ENCODE data around the gene TRIM8. TPM values are rescaled to one million over a fixed set of nuclear protein-coding genes. Genes with fewer than 3 reads are reported as not detected.

Gene TRIM8
- total RNA-seq, 1 experiment from 2014 or later: 73.0 TPM

DNA sequence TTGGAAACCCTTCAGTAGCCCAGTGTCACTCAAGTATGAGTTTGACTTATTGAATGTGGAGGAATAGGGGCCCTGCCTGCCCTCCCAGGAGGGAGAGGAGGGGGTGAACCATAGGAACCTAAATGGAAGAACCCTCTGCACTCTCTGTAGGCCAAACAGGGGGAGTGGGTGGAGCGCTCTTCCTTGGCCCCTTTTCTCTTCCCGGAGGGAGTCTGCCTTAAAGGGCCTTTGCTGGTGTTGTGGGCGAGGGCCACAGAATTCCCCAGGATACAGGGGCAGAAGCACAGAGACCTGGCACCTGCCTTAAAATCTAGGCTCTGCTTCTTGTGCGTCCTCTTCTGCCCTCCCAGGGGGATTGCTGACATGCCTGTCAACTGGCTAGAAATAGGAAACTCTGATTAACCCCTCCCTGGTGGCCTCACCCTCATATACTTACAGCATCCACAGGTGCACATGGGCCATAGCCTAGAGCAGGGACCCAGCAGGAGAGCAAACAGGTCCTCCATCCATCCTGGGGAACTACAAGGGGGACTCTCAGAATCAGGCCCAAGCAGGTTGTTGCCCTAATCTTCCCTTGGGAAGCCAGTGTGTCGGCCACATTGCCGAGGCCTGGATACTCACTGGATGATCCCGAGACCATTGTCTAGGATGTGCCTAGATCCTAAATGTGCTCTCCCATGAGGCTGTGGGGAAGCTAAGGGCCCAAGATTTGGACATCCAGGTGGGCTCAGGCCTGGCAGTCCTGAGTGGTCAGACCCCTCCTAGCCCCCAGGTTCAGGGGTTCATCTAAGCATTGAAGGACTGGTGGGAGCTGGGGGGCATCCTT, 3.4 kb downstream of the TRIM8 start:
- H3K4me2 ChIP-seq: peak overlapping the region; percentile 85
- no peaks in the 10 kb centered on the region for H3K36me3 ChIP-seq (ENCODE audit: low read depth)
- H2AFZ ChIP-seq: no peak overlapping the region
- ChIA-PET POLR2A (ENCODE audit: unreplicated experiment) (no interaction called here), CTCF (no interaction called here)
- intact Hi-C loops (cut with micrococcal nuclease; ENCODE audit: unreplicated experiment): loop anchor here (2.0 to 10.0 kb wide), 3 partner anchors 65 to 253 kb away; partner anchors contain the start of genes ACTR1A, ARL3, NFKB2 and SFXN2
- no peak overlapping the region for H3K27ac ChIP-seq
- TF ChIP-seq EZH2 (IDR thresholded peaks at IDR 0.05; ENCODE audit: low read depth): no peak
- TF ChIP-seq, protein P1, sequence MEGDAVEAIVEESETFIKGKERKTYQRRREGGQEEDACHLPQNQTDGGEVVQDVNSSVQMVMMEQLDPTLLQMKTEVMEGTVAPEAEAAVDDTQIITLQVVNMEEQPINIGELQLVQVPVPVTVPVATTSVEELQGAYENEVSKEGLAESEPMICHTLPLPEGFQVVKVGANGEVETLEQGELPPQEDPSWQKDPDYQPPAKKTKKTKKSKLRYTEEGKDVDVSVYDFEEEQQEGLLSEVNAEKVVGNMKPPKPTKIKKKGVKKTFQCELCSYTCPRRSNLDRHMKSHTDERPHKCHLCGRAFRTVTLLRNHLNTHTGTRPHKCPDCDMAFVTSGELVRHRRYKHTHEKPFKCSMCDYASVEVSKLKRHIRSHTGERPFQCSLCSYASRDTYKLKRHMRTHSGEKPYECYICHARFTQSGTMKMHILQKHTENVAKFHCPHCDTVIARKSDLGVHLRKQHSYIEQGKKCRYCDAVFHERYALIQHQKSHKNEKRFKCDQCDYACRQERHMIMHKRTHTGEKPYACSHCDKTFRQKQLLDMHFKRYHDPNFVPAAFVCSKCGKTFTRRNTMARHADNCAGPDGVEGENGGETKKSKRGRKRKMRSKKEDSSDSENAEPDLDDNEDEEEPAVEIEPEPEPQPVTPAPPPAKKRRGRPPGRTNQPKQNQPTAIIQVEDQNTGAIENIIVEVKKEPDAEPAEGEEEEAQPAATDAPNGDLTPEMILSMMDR (conservative IDR thresholded peaks at IDR 0.05): no peak
- no peaks in the 10 kb centered on the region for H3K27me3 ChIP-seq (ENCODE audit: insufficient read depth, low read depth)
- no peak for DNase-seq
- no TSS peak for BruUV-seq (replicated peaks)
- H3K9me2 ChIP-seq (ENCODE audit: insufficient read depth): no peaks in the 10 kb centered on the region
- peak overlapping the region; percentile 70; the same call in 1 of the 2 replicates for H3K4me3 ChIP-seq
- H3K79me2 ChIP-seq (ENCODE audit: low read depth): peaks cover 84% of the 10 kb centered on the region
- peaks cover 14% of the 10 kb centered on the region; the same call in 1 of the 2 replicates for H3K4me1 ChIP-seq (replicated peaks; ENCODE audit: insufficient read depth)
- peaks cover 19% of the 10 kb centered on the region for H3F3A ChIP-seq (ENCODE audit: insufficient read depth, low read depth)
- peaks cover 39% of the 10 kb centered on the region for H4K20me1 ChIP-seq (ENCODE audit: insufficient read depth)
- H3K9me3 ChIP-seq (ENCODE audit: insufficient read depth, low read depth): no peaks in the 10 kb centered on the region

DNA sequence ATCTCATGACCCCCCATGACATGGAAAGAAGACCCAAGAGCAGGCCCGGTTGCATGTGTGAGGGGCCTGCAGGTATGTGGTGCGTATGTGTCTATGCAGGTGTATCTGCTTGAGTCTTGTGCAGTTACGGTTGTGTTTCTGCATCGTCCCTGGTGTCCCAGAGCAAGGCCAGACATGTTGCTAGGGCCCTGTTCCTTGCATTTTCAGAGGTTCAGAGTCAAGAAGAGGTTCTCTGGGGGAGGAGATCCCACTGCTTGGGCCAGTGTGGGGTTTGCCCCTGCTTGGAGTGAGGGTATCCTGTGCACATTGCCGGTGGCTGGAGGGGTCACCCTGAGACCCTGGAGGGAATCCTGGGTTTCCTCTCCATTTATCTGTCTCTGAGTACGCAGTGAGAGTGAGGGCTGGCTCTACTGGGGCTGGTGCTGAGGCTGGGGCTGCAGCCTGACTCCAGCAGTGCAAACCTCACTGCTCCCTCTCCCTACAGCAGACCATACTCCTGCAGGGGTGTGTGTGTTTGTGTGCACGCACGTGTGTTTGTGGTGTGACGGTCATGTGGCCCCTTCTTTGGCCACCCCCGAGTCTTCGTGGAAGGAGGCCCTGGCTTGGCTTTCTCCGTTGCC, 4.1 kb downstream of the TRIM8 start:
- intact Hi-C loops (cut with micrococcal nuclease; ENCODE audit: unreplicated experiment): loop anchor here (5.0 to 10.0 kb wide), 2 partner anchors 64 to 254 kb away; partner anchors contain the start of genes ARL3, NFKB2 and SFXN2
- H3K4me2 ChIP-seq: peak overlapping the region; percentile 85; the same call in 1 of the 2 replicates
- H4K20me1 ChIP-seq (ENCODE audit: insufficient read depth): peaks cover 46% of the 10 kb centered on the region
- peaks cover 14% of the 10 kb centered on the region; the same call in 1 of the 2 replicates for H3K4me1 ChIP-seq (replicated peaks; ENCODE audit: insufficient read depth)
- no peaks in the 10 kb centered on the region for H3K36me3 ChIP-seq (ENCODE audit: low read depth)
- H3K27ac ChIP-seq: no peak overlapping the region
- ChIA-PET POLR2A (ENCODE audit: unreplicated experiment) (no interaction called here), CTCF (no interaction called here)
- H2AFZ ChIP-seq: no peak overlapping the region
- BruUV-seq (replicated peaks): no TSS peak
- H3K9me3 ChIP-seq (ENCODE audit: insufficient read depth, low read depth): no peaks in the 10 kb centered on the region
- no peaks in the 10 kb centered on the region for H3K27me3 ChIP-seq (ENCODE audit: insufficient read depth, low read depth)
- no peak for DNase-seq
- H3K9me2 ChIP-seq (ENCODE audit: insufficient read depth): no peaks in the 10 kb centered on the region
- H3K4me3 ChIP-seq: no peak overlapping the region
- TF ChIP-seq, protein P1 (conservative IDR thresholded peaks at IDR 0.05): no peak
- no peak for TF ChIP-seq EZH2 (IDR thresholded peaks at IDR 0.05; ENCODE audit: low read depth)
- peaks cover 19% of the 10 kb centered on the region for H3F3A ChIP-seq (ENCODE audit: insufficient read depth, low read depth)
- H3K79me2 ChIP-seq (ENCODE audit: low read depth): peaks cover 92% of the 10 kb centered on the region

DNA sequence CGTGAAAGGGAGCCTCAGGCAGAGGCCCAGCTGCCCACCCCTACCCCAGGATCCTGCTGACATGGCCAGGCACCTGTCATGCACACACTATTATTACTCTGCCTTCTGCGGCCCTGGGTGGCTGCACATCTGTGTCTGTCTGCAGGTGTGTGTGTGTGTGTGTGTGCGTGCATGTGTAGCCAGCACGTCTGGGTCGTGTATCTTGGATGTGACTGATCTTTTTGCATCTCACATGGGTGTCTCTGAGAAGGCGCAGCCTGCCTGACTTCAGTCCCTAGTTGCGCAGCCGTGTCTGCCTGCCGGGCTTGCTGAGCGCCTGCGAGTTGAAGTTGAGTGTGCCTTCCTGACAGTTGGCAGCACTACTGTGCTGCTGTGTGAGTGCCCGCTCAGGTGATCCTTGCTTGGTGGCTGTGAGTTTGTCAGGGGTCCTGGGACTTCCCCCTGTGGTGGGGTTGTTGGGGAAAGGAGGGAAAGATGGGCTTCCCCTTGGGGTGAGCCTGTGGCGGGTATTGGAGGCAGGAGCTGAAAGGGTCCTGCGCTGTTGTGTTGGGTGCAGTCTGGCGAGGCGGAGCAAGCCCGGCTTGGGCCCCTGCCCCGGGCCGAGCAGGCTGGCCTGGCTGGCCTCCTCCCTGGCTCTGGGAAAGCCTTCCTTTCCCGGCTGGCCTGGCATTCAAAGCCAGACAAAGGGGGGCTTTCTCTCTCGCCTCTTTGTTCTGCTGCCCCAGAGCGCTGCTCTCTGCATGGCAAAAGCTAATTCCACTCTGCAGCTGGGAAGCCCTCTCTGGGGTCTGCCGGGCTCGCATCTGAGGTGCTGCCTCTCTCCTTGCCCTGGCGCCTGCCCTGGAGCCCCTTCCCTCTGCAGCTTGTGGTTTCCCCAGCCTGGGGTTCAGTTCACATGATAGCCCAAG, 4.9 kb downstream of the TRIM8 start:
- intact Hi-C loops (cut with micrococcal nuclease; ENCODE audit: unreplicated experiment): loop anchor here (5.0 to 10.0 kb wide), 2 partner anchors 63 to 254 kb away; partner anchors contain the start of genes ARL3, NFKB2 and SFXN2

More for the DNA sequence above, 4.9 kb downstream of the TRIM8 start:
- Histone ChIP-seq H3K9me3 (ENCODE audit: insufficient read depth, low read depth) (no peaks in the 10 kb centered on the region), H3K4me2 (no peak overlapping the region; the same call in 1 of the 2 replicates), H3K9me2 (ENCODE audit: insufficient read depth) (no peaks in the 10 kb centered on the region), H3F3A (ENCODE audit: insufficient read depth, low read depth) (peaks cover 19% of the 10 kb centered on the region), H3K27ac (no peak overlapping the region), H3K27me3 (ENCODE audit: insufficient read depth, low read depth) (no peaks in the 10 kb centered on the region), H2AFZ (no peak overlapping the region), H3K4me3 (no peak overlapping the region), H3K79me2 (ENCODE audit: low read depth) (peaks cover 95% of the 10 kb centered on the region), H4K20me1 (ENCODE audit: insufficient read depth) (peaks cover 54% of the 10 kb centered on the region), H3K36me3 (ENCODE audit: low read depth) (no peaks in the 10 kb centered on the region), H3K4me1 (replicated peaks; ENCODE audit: insufficient read depth) (peaks cover 14% of the 10 kb centered on the region; the same call in 1 of the 2 replicates)
- DNase-seq: no peak
- POLR2A ChIA-PET (ENCODE audit: unreplicated experiment): no interaction called here
- BruUV-seq (replicated peaks): no TSS peak
- CTCF ChIA-PET: no interaction called here
- TF ChIP-seq, protein P1 (conservative IDR thresholded peaks at IDR 0.05): no peak
- TF ChIP-seq EZH2 (IDR thresholded peaks at IDR 0.05; ENCODE audit: low read depth): no peak
